NCI-H1092 treated with DMSO at 0.1 percent for 48 hours (cell line): ENCODE measurements around the gene FBXO5.
"Not testable (repeated sequence)": the region's sequence is repeated elsewhere in the genome, so short reads cannot be mapped to it uniquely, and the experiment has no call there.

Experiments used
- DNase-seq: peaks from one replicate; lab custom pipeline; 2025; lab: John Stamatoyannopoulos, UW

Gene FBXO5

DNA sequence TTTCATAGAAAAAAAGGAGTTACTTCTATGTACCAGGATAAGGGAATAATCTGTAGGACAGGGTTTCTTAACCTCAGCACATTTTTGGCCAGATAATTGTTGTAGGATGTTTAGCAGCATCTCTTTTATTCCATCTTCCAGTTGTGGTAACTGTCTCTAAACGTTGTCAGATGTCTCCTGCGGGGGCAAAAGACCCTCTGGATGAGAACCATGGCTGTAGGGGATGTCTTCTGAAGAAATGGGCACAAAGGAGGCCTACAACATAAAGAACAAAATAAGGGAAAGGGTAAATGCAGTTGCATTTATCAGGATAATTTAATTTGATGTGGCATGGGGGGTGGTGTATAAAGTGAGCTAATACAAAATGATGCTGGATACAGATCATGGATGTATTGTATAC, 4.1 kb upstream of the FBXO5 start:
- DNase-seq: no peak

- DNase-seq: not testable (repeated sequence)
Measured at GRCh38 chr6:152985300-152985699, 2.5 kb upstream of the FBXO5 start.

- DNase-seq: peak; percentile 24
Measured at GRCh38 chr6:152984513-152984872, 1.7 kb upstream of the FBXO5 start.

DNA sequence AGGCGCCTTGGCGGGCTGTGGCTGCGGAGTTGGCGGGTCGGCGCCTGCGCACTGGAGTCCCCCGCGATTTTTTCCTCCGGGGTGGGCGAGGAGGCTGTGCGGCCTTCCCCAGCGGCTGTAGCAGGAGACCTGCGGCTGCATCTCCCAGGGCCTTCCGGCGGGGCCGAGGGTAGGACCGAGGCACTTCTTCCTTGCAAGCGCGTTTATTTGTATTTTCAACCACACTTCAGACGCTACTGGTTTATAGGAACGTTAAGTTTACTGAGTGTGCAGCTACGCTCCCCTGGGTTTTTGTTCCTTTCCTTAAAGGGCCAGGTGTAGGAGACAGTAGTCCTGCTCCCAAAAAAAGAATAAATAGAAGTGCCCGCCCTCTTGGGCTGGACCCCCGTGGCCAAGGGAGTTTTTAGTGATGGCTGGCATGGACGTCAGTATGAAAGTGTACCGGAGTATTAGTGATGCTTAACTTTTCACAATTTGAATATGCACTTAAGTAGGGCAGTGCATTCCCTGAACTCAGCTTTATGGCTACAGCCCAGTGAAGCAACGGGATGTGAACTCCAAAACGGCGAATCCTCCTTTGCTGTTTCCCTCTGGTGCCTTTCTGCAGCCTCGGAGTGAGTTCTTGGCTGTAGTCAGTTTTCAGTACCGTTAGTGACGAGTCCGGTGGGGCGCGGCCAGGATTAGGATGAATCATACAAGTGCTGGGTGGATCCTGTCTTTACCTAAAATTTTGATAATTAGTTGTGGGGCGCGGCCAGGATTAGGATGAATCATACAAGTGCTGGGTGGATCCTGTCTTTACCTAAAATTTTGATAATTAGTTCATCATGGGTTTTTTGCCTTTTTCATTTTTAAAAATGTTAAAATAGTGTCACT, 1.0 kb upstream of the FBXO5 start:
- DNase-seq: peak; percentile 74

DNA sequence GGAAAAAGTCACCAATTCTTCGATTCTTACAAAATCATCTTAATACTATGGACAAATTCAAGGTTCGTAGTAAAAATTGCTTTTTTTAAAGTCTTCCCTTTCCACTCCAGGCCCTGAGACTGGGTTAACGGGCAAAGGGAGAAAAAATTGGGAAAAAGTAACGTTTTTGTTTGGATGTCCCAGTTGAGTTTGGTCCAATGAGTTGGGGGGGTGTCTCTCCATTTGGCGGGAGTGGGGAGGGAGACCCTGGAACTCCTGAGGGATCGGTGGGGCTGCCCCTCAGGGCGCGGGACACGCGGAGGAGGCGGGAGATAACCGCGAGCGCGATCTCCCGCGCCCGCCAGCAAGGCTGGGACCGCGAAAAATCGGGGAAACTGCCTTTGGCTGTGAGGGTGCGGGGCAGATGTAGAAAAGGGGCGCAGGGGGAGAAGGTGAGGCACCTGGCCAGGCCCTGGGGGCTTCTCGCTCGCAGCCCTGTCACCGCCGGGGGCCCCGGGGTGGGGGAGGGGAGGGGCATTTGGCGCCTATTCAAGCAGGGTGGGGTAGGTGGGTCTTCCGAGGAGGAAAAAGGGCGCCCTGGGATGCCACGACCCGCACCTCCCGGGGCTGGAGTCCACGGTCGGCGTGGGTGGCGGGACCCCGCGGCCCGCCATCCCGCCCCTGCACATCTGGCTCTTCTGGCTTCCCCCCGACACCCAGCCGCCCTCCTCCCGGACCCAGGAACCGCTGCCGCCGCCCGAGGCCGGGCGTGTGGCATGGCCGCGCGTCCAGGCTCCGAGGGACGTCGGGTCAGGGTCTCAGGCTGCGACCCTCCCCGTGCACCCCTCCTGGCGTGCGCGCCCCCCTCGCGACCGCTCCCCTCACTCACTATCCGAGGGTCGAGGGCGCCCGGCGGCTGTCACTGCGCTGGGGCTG, 595 bp downstream of the FBXO5 start:
- peak; percentile 10 for DNase-seq

DNA sequence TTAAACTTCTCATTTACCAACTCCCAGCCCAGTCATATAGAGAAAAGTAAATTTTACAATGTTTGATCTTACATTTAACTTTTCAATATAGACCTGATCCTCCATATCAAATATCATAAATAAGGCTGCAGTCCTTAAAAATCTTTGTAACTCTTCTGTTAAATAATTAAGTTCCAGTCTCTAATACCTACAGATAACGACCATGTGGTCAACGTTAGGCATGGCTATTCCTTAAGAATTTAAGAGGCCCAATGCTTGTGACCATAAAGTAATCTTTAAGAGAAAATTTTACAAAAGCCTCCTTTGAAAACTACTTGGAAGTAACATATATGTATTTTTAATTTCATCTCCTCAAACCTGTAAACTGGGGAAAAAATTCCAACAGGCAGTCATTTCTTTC, 1.6 kb downstream of the FBXO5 start:
- DNase-seq: no peak

DNA sequence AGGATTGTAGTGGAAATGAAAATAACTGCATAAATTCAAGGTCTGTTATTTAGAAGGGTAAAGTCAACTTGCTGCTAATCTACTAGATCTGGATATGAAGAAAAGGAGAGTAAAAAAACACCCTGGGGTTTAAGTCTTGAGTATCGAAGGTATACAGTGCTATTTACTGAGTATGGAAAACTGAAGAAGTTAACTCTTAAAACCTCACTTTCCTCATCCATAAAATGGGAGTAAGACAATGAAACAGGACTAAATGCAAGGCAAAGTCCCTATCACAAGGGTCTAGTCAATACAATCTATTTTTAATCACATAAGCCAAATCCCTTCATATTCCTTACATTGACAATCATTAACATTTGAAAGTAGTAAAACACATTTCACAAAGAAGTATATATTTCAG, 2.2 kb downstream of the FBXO5 start:
- no peak for DNase-seq

GRCh38 chr6:152979116-152979515, 3.7 kb downstream of the FBXO5 start:
- DNase-seq: no peak

DNA sequence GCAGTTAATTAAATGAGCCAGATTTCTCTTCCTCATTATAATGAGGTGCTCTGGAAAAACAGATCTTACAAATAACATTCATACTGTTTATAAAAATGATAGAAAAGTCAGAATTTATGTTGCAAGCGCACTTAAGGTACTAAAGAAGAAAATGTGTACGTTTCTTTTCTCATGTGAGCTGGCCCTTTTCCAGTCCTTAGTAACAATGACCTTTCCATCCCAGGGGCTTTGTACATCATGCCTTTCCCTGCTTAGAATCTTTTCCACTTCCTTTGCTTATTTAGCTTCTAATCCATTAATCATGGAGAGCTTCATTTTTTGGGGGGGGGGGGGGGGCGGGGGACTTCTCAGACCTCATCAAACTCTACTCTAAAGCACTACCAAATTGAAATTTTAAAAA, 4.8 kb downstream of the FBXO5 start:
- DNase-seq: no peak

DNA sequence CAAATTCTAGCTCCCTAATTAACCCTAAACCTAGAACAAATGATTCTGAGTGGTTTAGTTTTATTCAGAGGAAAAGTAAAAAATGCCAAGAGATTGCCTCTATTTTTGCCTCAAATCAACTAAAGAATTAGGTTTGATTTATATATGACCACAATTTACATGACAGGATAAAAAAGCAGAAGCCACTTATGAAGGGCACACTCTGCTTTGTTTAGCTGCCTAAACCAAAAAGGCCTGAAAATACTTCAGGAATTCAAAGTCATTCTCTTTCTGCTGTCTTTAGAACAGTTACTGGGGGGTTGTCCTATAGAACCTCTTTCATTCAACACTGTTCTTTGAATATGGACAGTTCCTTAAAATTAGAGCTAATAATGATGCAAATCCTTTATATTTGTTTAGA, 5.3 kb downstream of the FBXO5 start:
- no peak for DNase-seq

- DNase-seq: no peak
Measured at GRCh38 chr6:152976749-152977148, 6.1 kb downstream of the FBXO5 start.

DNA sequence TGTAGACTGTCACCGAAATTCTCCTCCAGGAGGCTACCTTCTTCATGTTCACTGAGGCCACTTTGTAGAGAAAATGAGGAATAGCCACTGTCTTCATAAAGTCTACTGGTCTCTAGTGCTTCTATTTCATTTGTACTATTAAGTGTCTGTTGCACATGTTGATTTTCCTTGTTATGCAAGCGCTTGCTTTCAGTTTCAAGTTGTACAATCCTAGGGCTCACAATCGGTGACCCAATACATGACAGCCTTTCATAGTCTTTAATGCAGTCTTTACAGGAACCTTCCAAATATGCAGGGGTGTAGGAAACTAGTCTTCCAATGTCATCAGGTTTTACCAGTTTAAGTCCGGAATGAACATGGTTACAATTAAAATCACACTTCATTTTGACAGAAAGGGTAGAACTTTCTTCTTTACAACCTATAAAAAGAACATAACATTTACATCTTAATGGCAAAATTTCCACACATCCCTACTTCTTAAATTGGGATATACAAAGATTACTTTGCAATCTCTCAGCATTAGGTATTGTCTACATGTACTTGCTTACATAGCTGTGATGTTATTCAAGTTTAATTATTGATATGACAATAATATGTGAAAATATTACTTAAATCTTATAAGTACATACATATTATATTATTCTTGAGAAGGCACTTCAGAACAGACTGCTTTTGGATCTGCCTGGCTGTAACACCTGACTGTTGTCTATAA, 7.5 kb downstream of the FBXO5 start:
- no peak for DNase-seq

DNA sequence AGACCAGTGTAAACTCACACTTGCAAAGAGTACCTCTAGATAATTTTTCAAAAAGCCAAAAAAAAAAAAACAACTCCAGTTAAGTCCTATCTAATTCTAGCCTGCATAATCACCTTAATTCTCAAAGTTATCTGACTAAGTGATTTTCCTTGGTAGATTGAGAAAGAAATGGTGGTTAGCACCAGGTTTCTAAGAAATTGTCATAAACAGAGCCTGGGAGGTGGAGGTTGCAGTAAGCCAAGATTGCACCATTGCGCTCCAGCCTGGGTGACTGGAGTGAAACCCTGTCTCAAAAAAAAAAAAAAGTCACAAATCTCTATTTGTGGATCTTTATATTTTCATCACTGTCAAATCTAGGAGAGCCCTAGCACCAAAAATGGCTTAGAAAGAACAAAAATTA, 8.9 kb downstream of the FBXO5 start:
- DNase-seq: no peak

- DNase-seq: no peak
Measured at GRCh38 chr6:152969688-152970418, 13.0 kb downstream of the FBXO5 start.

DNA sequence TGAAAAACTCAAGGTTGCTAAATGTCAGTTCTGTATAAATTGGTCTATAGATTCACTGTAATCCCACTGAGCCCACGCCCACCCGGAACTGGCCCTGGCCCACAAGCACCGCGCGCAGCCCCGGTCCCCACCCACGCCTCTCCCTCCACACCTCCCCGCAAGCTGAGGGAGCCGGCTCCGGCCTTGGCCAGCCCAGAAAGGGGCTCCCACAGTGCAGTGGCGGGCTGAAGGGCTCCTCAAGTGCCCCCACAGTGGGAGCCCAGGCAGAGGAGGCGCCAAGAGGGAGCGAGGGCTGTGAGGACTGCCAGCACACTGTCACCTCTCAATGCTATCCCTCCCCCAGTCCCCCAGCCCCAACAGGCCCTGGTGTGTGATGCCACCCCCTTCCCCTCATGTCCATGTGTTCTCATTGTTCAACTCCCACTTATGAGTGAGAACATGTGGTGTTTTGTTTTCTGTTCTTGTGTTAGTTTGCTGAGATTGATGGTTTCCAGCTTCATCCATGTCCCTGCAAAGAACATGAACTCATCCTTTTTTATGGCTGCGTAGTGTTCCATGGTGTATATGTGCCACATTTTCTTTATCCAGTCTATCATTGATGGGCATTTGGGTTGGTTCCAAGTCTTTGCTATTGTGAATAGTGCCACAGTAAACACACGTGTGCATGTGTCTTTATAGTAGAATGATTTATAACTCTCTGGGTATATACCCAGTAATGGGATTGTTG, 16.5 kb downstream of the FBXO5 start:
- not testable (repeated sequence) for DNase-seq

DNA sequence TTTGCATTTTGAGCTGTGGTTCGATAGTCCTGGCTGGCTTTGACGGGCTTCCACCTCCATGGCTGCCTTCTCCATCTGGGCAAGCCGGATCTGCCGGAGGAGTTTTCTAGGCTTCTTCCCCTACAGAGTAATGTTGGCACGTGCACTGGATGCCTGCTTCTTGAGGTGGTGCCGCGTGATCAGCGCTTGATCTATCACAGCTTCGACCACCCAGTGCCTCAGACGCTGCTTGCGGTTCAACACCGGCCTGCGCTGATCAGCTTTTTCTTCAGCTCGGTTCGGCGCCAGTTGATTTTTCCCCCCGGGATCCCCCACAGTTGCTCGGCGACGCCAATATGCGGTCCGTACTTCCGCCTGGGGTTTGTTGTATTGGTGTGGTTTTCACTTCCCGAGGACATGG, 23.5 kb downstream of the FBXO5 start:
- no peak for DNase-seq

- no peak for DNase-seq
Measured at GRCh38 chr6:152957796-152958195, 25.0 kb downstream of the FBXO5 start.

DNA sequence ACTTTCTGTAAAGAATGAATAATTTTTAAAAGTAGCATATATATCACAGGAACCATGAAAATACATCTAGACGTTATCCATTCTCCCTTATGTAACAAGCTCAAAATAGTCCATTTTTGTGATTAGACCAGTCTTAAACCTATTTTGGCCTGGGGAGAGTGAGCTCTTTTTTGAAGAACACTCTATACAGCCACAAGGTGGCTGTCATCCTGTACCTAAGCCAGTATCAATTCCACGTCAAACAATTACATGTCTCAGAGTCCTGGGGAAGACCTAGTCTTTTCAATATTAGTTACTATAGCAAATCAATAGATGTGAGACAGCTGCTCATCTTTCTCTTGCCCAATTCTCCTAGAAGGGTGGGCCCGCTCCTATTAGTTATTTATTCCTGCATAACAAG, 28.4 kb downstream of the FBXO5 start:
- DNase-seq: no peak

- DNase-seq: peak; percentile 21
Measured at GRCh38 chr6:152952866-152953509, 29.9 kb downstream of the FBXO5 start.

DNA sequence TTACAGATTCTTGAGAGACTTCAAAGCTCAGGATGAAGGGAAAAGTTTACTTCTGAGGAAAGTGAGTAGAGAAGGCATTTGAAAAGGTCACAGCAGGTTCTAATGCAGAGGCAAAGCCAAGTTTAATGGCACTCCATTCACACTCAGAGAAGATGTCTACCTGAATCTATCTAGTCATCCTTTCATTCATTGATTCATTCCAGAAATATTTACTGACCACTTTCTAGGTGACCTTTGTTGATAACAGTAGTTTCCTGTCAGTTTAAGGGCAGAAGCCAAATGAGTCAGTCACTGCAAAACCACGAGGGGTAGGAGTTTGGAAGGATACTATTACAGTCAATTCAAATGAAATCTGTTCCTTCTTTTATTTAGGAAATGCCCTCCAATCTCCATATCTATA, 30.8 kb downstream of the FBXO5 start:
- DNase-seq: no peak

DNA sequence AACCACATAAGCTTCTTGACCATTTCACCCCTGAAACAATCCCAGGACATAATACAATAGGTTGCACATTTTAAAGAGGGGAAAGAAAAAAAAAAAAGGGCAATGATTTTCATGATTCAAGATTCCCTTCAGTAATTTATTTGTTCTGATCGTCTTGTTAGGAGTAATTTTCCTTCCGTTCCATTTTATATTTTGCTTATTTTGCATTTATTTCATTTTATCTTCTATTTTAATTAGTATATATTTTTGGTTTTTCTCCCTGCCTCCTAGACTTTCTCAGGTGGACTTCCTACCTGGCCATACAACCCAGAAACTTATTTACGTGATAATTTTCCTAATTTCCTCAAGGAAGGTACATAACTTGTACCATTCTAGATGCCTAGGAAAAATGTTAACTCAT, 32.6 kb downstream of the FBXO5 start:
- DNase-seq: no peak
